Measurements from ENCODE around the gene MFAP3L. TPM values are rescaled to one million over a fixed set of nuclear protein-coding genes. Genes with fewer than 3 reads are reported as not detected.

MFAP3L gene
- 3.4 to 6.2 TPM (median 4.6 TPM) in 5 replicates for total RNA-seq (2022; extraction: Qiagen RNA extraction; ENCODE audit: low read depth)

GRCh38 chr4:170026253-170027021 is at the start of gene MFAP3L:
MFAP3L (minus strand) TSS chr4:170026395; CDS start chr4:170005877, 20,518 bp downstream.

Other genes starting within 250 kb of the MFAP3L start
- gene AADAT, start 63.6 kb upstream of the MFAP3L start, total RNA-seq (2022; extraction: Qiagen RNA extraction; ENCODE audit: low read depth), result 7.6 to 10.0 TPM (median 8.7 TPM) in 5 replicates

Data from A549 treated with CpdA at 1 μM for 4 hours (cell line).